SH-SY5Y (cell line): ENCODE data around the gene BPI.

Experiments
- GATA2 ChIP-seq: IDR thresholded peaks from 2 replicates; pipeline ENCODE4 v1.6.1; 2011; ENCODE audit warnings: mild to moderate bottlenecking, low read depth, low read length
- GATA3 ChIP-seq: IDR thresholded peaks from 2 replicates; pipeline ENCODE4 v1.6.1; 2011; ENCODE audit warnings: low read depth, mild to moderate bottlenecking, low read length, moderate library complexity

GRCh38 chr20:38363004-38363747 is 59.2 kb downstream of the BPI start:
- TF ChIP-seq GATA2 (no peak), GATA3 (no peak)
